ENCODE data around the gene GARIN5A.

GARIN5A gene

DNA sequence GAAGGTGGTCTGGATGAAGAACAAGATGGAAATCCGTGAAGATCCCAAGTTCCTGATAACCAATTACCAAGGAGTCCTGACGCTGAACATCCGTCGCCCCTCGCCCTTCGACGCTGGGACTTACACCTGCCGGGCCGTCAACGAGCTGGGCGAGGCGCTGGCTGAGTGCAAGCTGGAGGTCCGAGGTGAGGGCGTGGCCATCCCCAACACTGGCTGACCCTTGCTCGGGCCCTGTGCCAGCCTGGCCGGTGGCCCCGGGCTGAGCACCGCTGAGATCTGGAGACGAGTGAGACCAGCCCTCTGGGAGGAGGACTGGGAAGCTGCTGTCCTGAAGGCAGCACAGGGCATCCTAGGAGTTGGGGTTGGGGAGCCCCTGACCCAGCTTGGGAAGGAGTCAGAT is 12.3 kb downstream of the GARIN5A start:
- Histone ChIP-seq H3K27ac (ENCODE audit: low read depth, low read length) (no peak overlapping the region), H3K9me2 (replicated peaks; ENCODE audit: control insufficient read depth, low read length) (no peaks in the 10 kb centered on the region), H4K20me1 (ENCODE audit: control insufficient read depth, insufficient read depth, low read depth, low read length) (no peaks in the 10 kb centered on the region), H3K9me3 (ENCODE audit: control insufficient read depth, insufficient read depth, low read length) (no peaks in the 10 kb centered on the region), H3K4me3 (ENCODE audit: low read length) (no peak overlapping the region), H3K4me1 (ENCODE audit: control insufficient read depth, low read length) (peaks cover 23% of the 10 kb centered on the region), H3K79me2 (ENCODE audit: control insufficient read depth, low read length) (no peaks in the 10 kb centered on the region), H3K36me3 (ENCODE audit: control insufficient read depth, low read length) (peaks cover 23% of the 10 kb centered on the region), H3F3A (ENCODE audit: control insufficient read depth, insufficient read depth) (peaks cover 14% of the 10 kb centered on the region), H3K27me3 (ENCODE audit: control insufficient read depth, low read length) (no peaks in the 10 kb centered on the region), H3K4me2 (ENCODE audit: low read length) (no peak overlapping the region)
- TF ChIP-seq, protein P1, sequence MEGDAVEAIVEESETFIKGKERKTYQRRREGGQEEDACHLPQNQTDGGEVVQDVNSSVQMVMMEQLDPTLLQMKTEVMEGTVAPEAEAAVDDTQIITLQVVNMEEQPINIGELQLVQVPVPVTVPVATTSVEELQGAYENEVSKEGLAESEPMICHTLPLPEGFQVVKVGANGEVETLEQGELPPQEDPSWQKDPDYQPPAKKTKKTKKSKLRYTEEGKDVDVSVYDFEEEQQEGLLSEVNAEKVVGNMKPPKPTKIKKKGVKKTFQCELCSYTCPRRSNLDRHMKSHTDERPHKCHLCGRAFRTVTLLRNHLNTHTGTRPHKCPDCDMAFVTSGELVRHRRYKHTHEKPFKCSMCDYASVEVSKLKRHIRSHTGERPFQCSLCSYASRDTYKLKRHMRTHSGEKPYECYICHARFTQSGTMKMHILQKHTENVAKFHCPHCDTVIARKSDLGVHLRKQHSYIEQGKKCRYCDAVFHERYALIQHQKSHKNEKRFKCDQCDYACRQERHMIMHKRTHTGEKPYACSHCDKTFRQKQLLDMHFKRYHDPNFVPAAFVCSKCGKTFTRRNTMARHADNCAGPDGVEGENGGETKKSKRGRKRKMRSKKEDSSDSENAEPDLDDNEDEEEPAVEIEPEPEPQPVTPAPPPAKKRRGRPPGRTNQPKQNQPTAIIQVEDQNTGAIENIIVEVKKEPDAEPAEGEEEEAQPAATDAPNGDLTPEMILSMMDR (IDR thresholded peaks at IDR 0.05; ENCODE audit: low read depth, low read length, poor library complexity, severe bottlenecking) = no peak
- TF ChIP-seq EZH2phosphoT487 (IDR thresholded peaks at IDR 0.05; ENCODE audit: borderline replicate concordance, low read length) = no peak

- Histone ChIP-seq H3K9me3 (ENCODE audit: control insufficient read depth, insufficient read depth, low read length) (no peaks in the 10 kb centered on the region), H3K4me3 (ENCODE audit: low read length) (no peak overlapping the region), H3K79me2 (ENCODE audit: control insufficient read depth, low read length) (no peaks in the 10 kb centered on the region), H3K4me1 (ENCODE audit: control insufficient read depth, low read length) (peaks cover 27% of the 10 kb centered on the region), H3F3A (ENCODE audit: control insufficient read depth, insufficient read depth) (peaks cover 14% of the 10 kb centered on the region), H3K27ac (ENCODE audit: low read depth, low read length) (no peak overlapping the region), H3K4me2 (ENCODE audit: low read length) (no peak overlapping the region), H3K27me3 (ENCODE audit: control insufficient read depth, low read length) (no peaks in the 10 kb centered on the region), H3K9me2 (replicated peaks; ENCODE audit: control insufficient read depth, low read length) (no peaks in the 10 kb centered on the region), H3K36me3 (ENCODE audit: control insufficient read depth, low read length) (peaks cover 27% of the 10 kb centered on the region), H4K20me1 (ENCODE audit: control insufficient read depth, insufficient read depth, low read depth, low read length) (no peaks in the 10 kb centered on the region)
- no peak for TF ChIP-seq EZH2phosphoT487 (IDR thresholded peaks at IDR 0.05; ENCODE audit: borderline replicate concordance, low read length)
- TF ChIP-seq, protein P1 (IDR thresholded peaks at IDR 0.05; ENCODE audit: low read depth, low read length, poor library complexity, severe bottlenecking) = no peak
Observed at GRCh38 chr19:50462970-50463369, 13.7 kb downstream of the GARIN5A start.

GRCh38 chr19:50461066-50461875 is 15.4 kb downstream of the GARIN5A start:
- peak overlapping the region; percentile 87 for H3K27ac ChIP-seq (ENCODE audit: low read depth, low read length)

More at GRCh38 chr19:50461066-50461875, 15.4 kb downstream of the GARIN5A start:
- Histone ChIP-seq H3K9me3 (ENCODE audit: control insufficient read depth, insufficient read depth, low read length) (no peaks in the 10 kb centered on the region), H3K4me2 (ENCODE audit: low read length) (peak overlapping the region; percentile 59), H3K79me2 (ENCODE audit: control insufficient read depth, low read length) (no peaks in the 10 kb centered on the region), H3K4me3 (ENCODE audit: low read length) (peak overlapping the region; percentile 42), H3K36me3 (ENCODE audit: control insufficient read depth, low read length) (peaks cover 35% of the 10 kb centered on the region), H3K27me3 (ENCODE audit: control insufficient read depth, low read length) (no peaks in the 10 kb centered on the region), H3K9me2 (replicated peaks; ENCODE audit: control insufficient read depth, low read length) (no peaks in the 10 kb centered on the region), H3F3A (ENCODE audit: control insufficient read depth, insufficient read depth) (peaks cover 14% of the 10 kb centered on the region), H4K20me1 (ENCODE audit: control insufficient read depth, insufficient read depth, low read depth, low read length) (no peaks in the 10 kb centered on the region), H3K4me1 (ENCODE audit: control insufficient read depth, low read length) (peaks cover 27% of the 10 kb centered on the region)
- no peak for TF ChIP-seq EZH2phosphoT487 (IDR thresholded peaks at IDR 0.05; ENCODE audit: borderline replicate concordance, low read length)
- TF ChIP-seq, protein P1 (IDR thresholded peaks at IDR 0.05; ENCODE audit: low read depth, low read length, poor library complexity, severe bottlenecking) = peak; percentile 90

All from DOHH2 (cell line).